ENCODE measurements around the gene CDC20B.
"Not testable (repeated sequence)": the region's sequence is repeated elsewhere in the genome, so short reads cannot be mapped to it uniquely, and the experiment has no call there.

The CDC20B gene

GRCh38 chr5:55104946-55105701 is 67.9 kb downstream of the CDC20B start:
- TF ChIP-seq POLR2A (IDR thresholded peaks at IDR 0.05; ENCODE audit: low read length), result no peak
- no peak for TF ChIP-seq GATA1 (IDR thresholded peaks at IDR 0.05; ENCODE audit: low read depth, low read length)
- DNase-seq, result no peak

- DNase-seq, result no peak
Measured at GRCh38 chr5:55104036-55104772, 68.8 kb downstream of the CDC20B start.

GRCh38 chr5:55102348-55102747 is 70.6 kb downstream of the CDC20B start, which contains the start of gene GZMA:
GZMA (plus strand) TSS chr5:55102646; CDS start chr5:55102683, 37 bp downstream.
- no peak for TF ChIP-seq GATA1 (IDR thresholded peaks at IDR 0.05; ENCODE audit: low read depth, low read length)
- DNase-seq, result no peak

More at GRCh38 chr5:55104036-55104772, 68.8 kb downstream of the CDC20B start:
- TF ChIP-seq POLR2A (IDR thresholded peaks at IDR 0.05; ENCODE audit: low read length) (no peak), GATA1 (IDR thresholded peaks at IDR 0.05; ENCODE audit: low read depth, low read length) (no peak)

- no peak for TF ChIP-seq POLR2A (IDR thresholded peaks at IDR 0.05; ENCODE audit: low read length)
- DNase-seq, result no peak
Measured at GRCh38 chr5:55101556-55102276, 71.3 kb downstream of the CDC20B start.

- DNase-seq, result not testable (repeated sequence)
Measured at GRCh38 chr5:55101148-55101547, 71.8 kb downstream of the CDC20B start.

- DNase-seq, result no peak
- TF ChIP-seq GATA1 (IDR thresholded peaks at IDR 0.05; ENCODE audit: low read depth, low read length) (no peak), POLR2A (IDR thresholded peaks at IDR 0.05; ENCODE audit: low read length) (no peak)
Measured at GRCh38 chr5:55096861-55097260, 76.1 kb downstream of the CDC20B start.

GRCh38 chr5:55096182-55096581 is 76.8 kb downstream of the CDC20B start:
- no peak for DNase-seq
- no peak for TF ChIP-seq GATA1 (IDR thresholded peaks at IDR 0.05; ENCODE audit: low read depth, low read length)
- TF ChIP-seq POLR2A (IDR thresholded peaks at IDR 0.05; ENCODE audit: low read length), result no peak

- DNase-seq, result not testable (repeated sequence)
Measured at GRCh38 chr5:55091011-55091410, 82.0 kb downstream of the CDC20B start.

- not testable (repeated sequence) for DNase-seq
Measured at GRCh38 chr5:55089301-55089700, 83.7 kb downstream of the CDC20B start.

GRCh38 chr5:55081541-55081940 is 91.4 kb downstream of the CDC20B start:
- DNase-seq, result no peak
- no peak for TF ChIP-seq GATA1 (IDR thresholded peaks at IDR 0.05; ENCODE audit: low read depth, low read length)
- TF ChIP-seq POLR2A (IDR thresholded peaks at IDR 0.05; ENCODE audit: low read length), result no peak

GRCh38 chr5:55073211-55073610 is 99.8 kb downstream of the CDC20B start:
- no peak for TF ChIP-seq GATA1 (IDR thresholded peaks at IDR 0.05; ENCODE audit: low read depth, low read length)
- no peak for TF ChIP-seq POLR2A (IDR thresholded peaks at IDR 0.05; ENCODE audit: low read length)
- DNase-seq, result no peak

- DNase-seq, result no peak
Measured at GRCh38 chr5:55072666-55073065, 100.3 kb downstream of the CDC20B start.

GRCh38 chr5:55071413-55071812 is 101.6 kb downstream of the CDC20B start:
- TF ChIP-seq POLR2A (IDR thresholded peaks at IDR 0.05; ENCODE audit: low read length) (no peak), GATA1 (IDR thresholded peaks at IDR 0.05; ENCODE audit: low read depth, low read length) (no peak)
- no peak for DNase-seq

More at GRCh38 chr5:55072666-55073065, 100.3 kb downstream of the CDC20B start:
- TF ChIP-seq GATA1 (IDR thresholded peaks at IDR 0.05; ENCODE audit: low read depth, low read length) (no peak), POLR2A (IDR thresholded peaks at IDR 0.05; ENCODE audit: low read length) (no peak)

GRCh38 chr5:55070968-55071367 is 102.0 kb downstream of the CDC20B start:
- DNase-seq, result no peak
- TF ChIP-seq GATA1 (IDR thresholded peaks at IDR 0.05; ENCODE audit: low read depth, low read length) (no peak), POLR2A (IDR thresholded peaks at IDR 0.05; ENCODE audit: low read length) (no peak)

- TF ChIP-seq POLR2A (IDR thresholded peaks at IDR 0.05; ENCODE audit: low read length) (no peak), GATA1 (IDR thresholded peaks at IDR 0.05; ENCODE audit: low read depth, low read length) (no peak)
Measured at GRCh38 chr5:55066277-55066676, 106.7 kb downstream of the CDC20B start.

More at GRCh38 chr5:55066277-55066676, 106.7 kb downstream of the CDC20B start:
- DNase-seq, result no peak
